ENCODE results near the gene MTMR11.

The MTMR11 gene

DNA sequence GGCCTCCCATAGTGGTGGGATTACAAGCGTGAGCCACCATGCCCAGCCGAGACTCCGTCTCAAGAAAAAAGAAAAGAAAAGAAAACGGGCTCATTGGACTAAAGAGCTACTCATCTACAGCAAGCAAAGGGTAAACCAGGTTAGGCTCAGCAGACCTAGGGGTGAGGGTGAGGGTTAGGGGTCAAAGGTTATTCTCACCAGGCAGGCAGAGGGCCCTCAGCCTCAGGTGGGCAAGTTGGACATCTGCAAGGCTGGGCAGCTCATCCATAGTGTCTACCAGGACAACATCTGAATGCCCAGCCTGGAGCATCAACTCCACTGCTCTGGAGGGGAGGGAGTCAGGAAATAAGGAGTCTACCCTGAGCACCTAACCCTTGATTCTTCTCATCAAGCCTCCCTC is 3.5 kb downstream of the MTMR11 start:
- no peak for DNase-seq

DNA sequence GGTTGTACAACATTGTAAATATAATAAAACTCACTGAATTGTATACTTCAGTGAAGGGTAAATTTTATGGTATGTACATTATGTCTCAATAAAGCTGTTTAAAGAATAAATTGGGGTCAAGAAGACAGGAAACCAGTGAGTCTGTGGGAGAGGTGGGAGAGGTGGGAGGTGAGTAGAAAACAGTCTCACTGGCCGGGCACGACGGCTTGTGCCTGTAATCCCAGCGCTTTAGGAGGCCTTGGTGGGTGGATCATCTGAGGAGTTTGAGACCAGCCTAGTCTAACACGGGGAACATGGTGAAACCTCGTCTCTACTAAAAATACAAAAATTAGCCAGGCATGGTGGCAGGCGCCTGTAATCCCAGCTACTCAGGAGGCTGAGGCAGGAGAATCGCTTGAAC is 4.2 kb downstream of the MTMR11 start:
- DNase-seq, result no peak

DNA sequence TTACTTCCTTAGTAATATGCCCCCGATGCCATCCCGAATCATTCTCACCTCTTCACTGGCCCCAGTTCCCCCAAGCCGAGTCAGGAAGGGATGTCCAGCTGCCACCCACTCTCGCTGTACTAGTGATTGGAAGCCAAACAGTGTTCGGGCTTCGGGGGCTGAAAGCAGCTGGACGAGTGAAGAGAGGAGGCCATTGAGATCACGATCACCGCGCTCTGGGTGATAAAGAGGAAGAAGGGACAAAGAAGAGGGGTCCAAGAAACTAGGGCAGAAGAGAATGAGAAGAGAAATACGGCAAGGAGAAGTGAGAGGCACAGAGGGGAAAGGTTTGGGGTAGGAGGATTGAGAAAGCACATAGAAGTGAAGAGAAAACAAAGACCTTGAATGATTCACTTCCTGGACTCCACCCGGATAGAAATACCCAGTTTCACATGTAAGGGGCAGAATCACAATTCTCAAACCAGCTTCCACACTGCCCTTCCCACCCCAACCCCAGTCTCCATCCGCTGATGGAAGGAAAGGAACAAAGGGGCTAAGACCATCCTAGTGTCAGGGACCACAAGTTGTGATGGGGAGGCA is 5.4 kb downstream of the MTMR11 start:
- DNase-seq, result no peak

DNA sequence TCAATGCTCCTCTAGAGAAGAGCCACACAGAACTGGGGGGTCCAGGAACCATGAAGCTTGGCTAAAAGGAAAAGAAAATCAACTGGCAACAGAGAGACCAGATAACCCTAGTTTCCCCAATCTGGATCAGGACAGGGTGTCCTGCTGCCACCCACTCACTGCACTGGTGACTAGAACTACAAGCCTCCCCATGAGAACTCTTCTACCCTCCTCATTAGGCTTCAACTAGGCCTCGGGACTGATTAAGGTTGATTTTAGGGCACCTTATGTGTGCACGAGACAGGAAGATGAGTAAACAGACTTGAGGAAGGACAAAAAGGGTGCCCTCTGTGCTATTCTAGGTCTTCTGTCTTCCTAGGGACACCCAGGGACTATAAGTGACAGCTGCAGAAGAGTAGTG is 6.8 kb downstream of the MTMR11 start:
- DNase-seq, result no peak

DNA sequence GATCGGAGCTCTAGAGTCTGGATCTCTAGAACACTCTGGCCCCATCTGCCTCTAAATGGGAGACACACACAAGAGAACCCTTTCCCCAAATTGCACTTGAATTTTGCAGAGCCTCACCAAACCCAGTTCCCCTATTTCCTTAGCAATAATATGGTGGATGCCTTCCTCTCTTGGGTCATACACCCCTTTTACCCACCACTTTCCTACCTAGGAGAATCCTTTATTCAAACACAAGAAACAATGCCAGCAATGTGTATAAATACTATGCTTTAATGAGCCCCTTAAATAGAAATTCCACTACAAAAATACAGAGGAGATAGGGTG is 8.3 kb downstream of the MTMR11 start:
- DNase-seq, result no peak

DNA sequence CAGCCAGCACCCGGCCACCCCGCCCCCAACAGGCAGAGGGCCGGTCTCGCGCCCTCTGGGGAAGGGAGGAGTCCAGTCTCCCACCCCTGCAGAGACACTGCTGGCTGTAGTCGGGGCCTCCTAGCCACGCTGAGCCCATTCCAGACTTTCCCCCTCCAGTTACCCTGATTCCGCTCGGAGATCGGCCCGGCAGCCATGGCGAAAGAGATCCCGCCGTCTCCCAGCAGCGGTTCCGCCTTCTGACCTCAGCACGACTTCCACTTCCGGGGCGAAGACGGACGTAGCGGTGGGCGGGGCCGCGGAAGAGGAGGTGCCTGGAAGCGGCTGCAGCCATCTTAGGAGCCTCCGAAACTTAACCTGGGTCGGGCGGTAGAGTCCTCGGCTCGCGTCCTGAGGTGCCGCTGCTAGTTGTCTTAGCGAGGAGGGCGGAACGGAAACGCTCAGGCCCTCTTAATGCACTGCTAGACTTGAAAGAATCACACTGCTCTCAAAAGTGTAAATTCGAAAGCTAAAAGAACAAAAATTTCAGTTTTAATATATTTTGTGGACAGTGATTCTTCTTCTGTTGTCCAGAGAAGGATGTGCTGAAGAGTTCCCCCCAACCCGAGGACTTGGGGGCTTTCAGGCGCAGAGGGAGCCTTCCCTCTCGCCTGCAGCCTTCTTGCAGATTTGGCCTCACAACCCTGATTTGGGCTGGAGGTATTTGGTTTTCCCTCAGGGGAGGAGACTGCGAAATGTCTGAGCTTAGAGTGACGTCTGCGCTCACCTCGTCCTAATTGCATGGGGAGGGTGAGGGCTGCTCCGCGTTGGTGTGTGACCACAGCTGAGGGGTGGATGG is 8.9 kb downstream of the MTMR11 start, which contains the start of gene SF3B4:
Gene SF3B4, minus strand, starts transcription at position 241 of the 838 bp plus-strand sequence. Its CDS starts 44 bp downstream, at position 197.
- DNase-seq, result peak; percentile 93

DNA sequence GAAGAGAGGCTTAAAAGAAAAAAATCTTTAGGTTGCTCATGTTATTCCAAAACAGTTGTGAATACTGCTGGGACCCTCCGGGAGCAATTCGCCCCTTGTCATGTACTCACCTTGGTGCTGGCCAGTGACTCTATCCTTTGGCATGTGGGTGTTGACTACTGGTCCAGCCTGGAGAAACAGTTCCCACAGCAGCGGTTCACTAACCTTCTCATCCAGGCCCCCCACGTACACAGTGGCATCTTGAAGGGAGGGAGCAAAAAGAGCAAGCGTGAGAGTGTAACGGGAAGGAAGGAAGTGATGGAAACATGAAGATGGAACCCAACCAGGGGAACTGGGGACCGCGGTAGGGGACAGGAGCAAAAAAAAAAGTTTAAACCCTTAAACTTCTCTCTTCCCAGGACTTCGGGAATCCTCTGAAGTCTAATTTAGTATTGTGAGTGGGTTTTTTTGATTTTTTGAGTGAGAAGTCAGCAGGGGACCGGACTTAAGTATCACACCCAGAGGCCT is 9.6 kb downstream of the MTMR11 start:
- DNase-seq, result no peak

DNA sequence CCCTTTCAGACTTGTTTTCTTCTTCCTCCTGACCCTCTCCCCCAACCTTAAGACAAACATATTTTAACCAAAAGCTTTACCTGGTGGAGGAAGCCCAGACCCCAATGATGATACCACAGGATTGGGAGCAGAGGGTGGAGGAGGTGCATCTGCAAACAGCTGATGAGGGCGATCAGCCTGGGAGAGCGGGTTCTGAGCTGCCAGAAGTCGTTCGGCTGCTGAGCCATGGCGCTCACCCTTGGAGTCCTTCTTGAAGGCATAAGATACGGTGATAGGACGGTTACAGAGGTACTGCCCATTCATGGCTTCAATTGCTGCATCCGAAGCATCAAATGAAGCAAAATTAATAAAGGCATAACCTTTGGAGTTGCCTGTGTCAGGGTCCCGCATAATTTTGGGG is 10.4 kb downstream of the MTMR11 start:
- no peak for DNase-seq

DNA sequence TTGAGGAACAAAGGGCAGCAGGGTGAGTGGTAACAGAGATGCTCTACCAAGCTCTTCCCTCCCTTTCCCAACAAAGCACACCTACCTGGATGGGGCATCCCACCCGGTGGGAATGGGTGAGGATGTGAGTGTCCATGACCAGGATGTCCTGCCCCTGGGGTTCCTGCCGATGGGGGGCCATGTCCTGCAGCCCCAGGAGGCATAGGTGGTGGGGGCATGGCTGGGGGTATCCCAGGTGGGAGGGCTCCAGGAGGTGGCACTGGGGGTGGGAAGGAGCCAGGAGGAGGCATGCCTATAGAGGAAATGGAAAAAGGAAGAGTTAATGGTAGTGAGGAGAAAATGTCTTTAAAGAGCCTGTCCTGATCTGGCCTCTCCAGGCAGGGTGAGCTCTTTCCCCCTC is 10.9 kb downstream of the MTMR11 start:
- no peak for DNase-seq

DNA sequence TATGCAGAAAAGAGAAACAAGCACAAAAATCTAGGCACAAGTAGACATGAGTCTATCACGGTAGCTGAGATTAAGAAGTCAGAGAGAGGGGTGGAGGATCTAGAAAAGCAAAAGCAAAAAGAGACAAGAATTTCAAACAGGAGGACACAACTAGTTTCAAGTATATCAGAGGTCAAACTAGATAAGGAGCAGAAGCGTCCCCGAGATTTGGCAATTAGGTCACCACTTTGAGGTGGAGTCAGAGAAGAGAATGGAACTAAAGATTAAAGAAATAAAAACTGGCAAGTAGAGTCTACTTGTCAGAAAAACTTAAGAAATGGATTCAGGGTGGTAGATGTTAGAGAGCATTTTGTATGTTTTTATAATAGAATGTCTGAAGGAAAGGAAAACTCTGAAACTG is 11.3 kb downstream of the MTMR11 start:
- DNase-seq, result no peak

DNA sequence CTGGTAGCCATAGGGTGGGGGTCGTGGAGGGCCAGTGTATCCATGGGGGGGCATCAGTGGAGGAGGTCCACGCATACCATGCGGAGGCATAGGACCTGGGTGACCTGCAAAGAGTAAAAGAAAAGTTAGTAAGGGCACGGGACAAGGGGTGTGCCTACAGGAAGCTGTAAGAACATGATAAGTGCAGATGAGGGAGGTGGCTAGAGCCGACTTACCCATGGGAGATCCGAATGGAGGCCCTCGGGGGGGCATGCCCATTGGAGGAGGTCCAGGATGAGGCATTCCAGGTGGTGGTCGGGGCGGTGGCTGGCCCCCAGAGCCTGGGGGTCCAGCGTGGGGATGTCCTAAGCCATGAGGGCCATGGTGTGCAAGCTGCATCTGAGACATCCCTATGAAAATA is 13.1 kb downstream of the MTMR11 start:
- no peak for DNase-seq

DNA sequence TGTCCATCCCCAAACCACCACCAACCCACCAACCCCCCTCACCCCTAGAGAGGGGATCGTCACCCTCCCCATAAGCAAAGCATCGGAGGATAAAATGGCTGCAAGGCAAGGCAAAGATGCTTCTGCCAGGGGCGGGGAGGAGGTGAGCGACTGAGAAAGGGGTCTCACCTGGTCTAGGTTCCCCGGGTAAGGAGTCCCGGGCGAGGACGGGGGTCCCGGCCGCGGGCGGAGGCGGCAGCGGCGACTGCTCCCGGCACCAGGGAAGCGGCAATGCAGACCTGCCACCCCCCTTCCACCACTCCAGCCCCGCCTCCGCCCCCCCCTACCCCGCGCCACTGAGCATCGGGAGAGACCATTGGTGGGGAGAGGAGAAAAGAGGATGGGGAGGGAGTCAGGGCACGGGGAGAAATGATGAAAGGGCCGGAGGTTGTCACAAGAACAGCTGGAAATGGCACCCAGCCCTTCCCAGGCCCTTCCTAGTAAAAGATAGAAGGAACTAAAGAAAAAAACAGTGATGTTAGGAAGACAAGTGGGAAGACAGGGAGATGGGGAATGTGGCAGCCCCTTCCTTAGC is 19.0 kb downstream of the MTMR11 start, which contains the start of gene SV2A:
Gene SV2A, minus strand, starts transcription at position 274 of the 574 bp plus-strand sequence. CDS start 4,004 bp downstream, outside the sequence.
- peak; percentile 49 for DNase-seq

DNA sequence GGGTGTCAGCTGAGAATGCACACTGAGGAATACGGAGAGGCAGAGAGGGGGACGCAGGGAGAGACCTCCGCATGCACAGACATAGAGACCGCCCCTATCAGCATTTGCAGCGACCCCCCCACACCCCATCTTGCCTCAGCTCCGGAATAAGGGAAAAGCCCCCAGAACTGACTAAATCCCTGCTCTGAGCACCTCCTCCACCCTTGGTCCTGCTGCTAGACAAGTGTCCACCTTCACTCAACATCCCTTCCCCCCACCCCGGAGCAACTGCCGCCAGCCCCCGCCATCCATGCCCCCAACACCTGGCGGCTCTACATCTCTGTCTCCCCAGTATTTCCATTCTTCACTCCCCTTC is 19.8 kb downstream of the MTMR11 start:
- DNase-seq, result no peak

DNA sequence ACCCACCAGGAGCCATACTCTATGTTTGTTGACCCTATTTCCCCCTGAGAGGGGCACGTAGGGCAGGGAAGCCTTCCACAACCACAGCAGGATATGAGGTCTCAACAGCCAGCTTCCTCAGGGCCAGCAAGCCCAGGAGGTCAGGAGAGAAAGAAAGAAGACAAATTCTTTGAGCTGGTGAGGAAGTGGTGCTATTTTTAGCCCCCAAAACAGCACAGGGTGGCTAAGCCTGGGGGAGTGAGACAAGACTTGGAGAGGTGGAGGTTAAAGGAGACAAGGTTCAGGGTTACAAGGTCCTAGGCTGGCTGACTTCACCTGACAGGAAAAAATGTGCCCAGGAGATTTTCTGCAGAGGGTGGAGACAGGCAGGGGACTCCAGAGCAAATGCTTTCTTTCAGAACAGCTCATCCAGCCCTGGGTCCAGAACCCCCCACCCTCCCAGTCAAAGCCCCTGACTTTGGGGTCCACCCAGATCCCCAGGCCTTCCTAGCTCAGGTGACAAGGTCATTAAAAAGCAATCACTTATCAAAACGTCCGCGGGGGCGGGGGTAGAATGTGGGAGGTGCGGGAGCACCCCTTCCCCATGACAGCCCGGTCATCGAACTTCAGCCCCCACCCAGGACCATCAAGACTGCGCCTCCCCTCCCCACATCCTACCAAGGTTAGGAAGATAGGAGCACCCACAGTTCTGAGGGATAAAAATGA is 20.3 kb downstream of the MTMR11 start:
- no peak for DNase-seq

DNA sequence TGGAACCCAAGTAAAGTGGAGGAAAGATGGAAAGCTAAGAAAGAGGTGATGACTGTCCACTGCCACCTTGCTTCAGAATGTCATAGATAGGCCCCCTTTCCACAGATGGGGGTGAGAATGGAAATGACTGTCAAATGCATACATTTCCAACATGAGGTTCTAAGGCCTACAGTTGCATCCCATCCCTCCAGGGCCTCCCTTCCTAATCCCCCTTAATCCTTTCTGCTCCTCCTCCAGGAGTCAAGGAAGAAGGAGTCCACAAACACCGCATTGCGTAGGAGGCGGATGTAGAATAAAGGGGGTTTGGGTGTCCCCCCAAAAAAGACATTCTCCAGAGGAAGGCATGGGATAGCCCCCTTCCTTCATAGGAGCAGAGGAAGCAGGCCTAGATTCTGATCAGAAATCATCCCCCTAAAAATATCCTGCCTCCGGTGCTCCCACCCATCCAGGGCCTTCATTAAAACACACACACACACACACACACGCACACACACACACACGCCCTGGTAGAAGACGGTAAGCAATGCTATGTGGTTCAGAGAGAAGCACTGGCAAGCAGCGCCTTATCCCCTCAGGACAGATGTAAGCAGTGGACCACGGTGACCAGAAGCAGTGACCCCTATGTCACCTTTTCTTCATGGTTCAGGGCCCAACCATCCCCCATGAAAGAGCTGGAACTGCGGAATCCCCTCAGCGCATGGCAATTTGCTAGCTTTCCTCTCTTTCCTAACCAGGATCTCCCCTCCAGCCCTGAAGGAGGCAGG is 21.1 kb downstream of the MTMR11 start:
- no peak for DNase-seq

DNA sequence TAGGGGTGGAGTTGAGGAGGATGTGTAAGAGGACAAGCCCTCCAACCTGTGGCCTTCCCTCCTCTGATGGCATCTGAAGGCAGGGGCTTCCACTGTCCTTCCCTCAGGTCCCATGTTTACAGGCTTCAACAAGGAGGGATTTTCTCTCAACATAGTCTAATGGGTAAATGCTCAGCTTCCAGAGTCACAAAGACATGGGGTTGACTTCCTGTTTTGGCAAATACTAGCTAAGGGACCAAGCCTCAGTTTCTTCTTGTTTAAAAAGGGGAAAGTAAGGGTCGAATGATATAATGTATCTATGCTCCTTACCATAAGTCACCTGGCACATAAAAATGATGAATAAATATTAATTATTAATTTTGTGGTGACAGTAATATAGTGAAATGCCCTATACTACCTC is 22.1 kb downstream of the MTMR11 start:
- DNase-seq, result no peak

DNA sequence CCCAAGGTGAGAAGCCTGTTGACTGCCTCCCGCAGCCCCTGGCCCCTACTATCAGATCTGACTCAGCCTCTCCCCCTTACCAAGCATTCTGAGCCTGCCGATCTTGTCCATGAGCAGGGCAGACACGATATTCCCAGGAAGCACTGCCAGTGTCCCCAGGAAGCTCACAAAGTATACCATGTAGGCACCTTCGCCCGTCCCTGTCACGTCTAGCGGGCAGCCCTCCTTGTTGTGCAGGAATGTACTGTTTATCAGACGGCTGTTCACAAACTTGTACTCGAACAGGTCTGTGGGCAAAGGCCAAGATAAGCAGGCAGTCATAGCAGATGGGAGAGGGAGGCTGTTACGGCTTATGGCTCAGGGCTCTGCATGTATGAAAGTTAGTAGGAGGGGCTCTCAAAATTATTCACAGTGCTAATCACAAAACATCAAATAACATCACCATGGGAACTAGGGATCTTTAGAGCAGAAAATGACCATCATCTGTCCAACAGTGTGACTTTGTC is 30.1 kb downstream of the MTMR11 start:
- no peak for DNase-seq

DNA sequence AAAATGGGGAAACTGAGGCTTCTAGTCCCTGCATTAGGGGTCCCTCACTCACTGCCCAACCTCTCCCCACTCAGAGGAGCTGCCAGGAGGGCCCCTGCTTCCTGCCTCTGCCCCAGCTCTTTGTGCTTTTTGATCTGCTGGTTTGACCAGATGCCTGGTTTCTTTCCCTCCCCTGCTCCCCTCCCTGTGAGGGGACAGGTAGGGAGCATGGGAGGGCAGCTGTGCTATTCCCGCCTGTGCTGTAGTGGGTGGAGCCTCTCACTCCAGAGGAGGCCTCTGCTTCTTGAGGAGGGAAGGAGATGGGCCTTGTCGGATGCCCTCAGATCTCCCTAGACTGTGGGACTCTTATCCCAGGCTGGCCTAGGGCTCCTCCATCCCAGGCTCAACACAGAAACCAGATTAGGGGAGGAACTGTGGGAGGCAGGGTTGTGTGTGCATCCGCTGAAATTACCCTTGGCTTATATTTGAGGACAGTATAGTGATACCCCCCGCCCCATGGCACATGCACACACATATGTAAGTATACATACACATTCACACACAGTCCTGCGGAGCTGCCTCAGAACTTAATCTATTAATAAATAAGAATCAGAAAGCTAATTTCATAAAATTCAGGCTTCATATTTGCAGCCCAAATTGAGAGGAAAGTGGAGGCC is 32.7 kb downstream of the MTMR11 start:
- DNase-seq, result no peak

DNA sequence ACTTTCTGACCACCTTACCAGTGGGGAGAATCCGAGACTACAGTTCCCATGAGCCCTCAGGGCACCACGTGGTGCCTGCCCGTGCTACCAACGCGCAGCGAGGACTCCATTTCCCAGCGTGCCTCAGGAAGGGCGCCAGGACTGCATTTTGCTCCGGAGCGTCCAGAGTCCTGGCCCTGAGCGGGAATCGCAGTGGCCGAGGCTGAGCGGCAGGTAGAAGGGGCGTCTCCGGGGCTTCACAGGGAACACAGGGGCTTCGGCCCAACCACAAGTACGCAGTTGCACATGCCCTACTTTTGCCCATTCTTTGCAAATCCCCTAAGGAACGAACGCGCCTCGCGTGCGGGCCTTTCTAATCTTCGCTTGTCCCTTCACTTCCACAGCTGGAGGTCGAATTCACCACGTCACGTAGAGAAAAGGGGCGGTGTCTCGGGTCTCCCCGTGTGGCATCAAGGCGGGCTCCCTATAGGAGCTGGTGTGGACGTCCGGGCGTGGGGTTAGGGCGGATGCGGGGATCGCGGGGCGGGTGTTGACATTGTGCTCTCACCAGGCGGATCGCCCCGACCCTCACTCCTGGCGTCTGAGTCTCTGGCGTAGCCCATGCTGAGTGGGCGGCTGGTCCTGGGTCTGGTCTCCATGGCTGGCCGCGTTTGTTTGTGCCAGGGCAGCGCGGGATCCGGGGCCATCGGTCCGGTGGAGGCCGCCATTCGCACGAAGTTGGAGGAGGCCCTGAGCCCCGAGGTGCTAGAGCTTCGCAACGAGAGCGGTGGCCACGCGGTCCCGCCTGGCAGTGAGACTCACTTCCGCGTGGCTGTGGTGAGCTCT is 37.0 kb downstream of the MTMR11 start, which contains the start of gene BOLA1:
Gene BOLA1, plus strand, starts transcription at position 109 of the 825 bp plus-strand sequence. Its CDS starts 492 bp downstream, at position 601.
- peak; percentile 72 for DNase-seq

DNA sequence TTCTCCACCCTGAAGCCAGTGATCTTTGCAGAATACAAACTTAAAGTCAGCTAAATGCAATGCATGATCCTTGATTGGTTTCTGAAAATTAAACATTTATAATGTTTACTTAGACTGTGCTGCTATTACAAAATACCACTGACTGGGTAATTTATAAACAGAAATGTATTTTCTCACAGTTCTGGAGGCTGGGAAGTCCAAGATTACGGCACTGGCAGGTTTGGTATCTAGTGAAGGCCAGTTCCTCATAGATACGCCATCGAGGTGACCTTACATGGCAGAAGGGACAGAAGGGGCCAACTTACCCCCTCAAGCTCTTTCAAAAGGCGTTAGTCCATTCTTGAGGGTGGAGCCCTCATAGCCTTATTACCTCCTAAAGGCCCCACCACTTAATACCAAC is 40.1 kb downstream of the MTMR11 start:
- no peak for DNase-seq

DNA sequence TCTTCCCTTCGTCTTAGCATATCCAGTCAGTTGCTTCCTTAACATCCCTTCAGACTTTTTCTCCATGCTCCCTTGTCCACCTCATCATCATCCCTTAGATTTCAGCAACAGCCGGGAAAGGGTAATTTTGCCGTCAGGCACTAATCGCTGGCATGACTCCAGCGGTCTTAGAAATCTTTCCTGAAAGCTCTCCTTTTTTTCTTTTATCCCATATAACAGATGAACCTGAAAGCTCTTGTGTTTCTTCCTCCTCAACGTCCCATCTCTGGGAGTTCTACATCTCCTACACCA is 47.7 kb downstream of the MTMR11 start:
- DNase-seq, result no peak
